ENCODE results near the gene ZNF543. TPM values are rescaled to one million over a fixed set of nuclear protein-coding genes. Genes with fewer than 3 reads are reported as not detected.

ZNF543 gene
- total RNA-seq, 1 experiment from 2014 or later: 10.6 TPM

GRCh38 chr19:57293719-57294118 lies 26.6 kb upstream of the ZNF543 start:
- DNase-seq (ENCODE audit: low spot score): no peak
- peaks cover 47% of the 10 kb centered on the region for H3K9me3 ChIP-seq (ENCODE audit: low read depth, low read length, poor library complexity, severe bottlenecking)
- BruUV-seq (replicated peaks): no TSS peak
- no peaks in the 10 kb centered on the region for H3K4me1 ChIP-seq (ENCODE audit: insufficient read depth, low read length, poor library complexity, severe bottlenecking)
- H3K4me3 ChIP-seq (ENCODE audit: low read depth, low read length, poor library complexity, severe bottlenecking): no peak overlapping the region
- POLR2A ChIA-PET (ENCODE audit: low non-redundant PET): interaction anchor here (0.6 kb wide), 1 partner anchor 47 kb away, joined by 3 read pairs; no protein-coding TSS in a partner anchor
- peaks cover 84% of the 10 kb centered on the region for H3K36me3 ChIP-seq (ENCODE audit: insufficient read depth, low read length, poor library complexity, severe bottlenecking)
- H3K27me3 ChIP-seq (replicated peaks; ENCODE audit: insufficient read depth, low read depth, low read length, poor library complexity): no peaks in the 10 kb centered on the region
- no peak for TF ChIP-seq EZH2 (IDR thresholded peaks at IDR 0.05; ENCODE audit: borderline replicate concordance, low read depth, low read length, poor library complexity, severe bottlenecking)
- no peak for TF ChIP-seq CTCF (conservative IDR thresholded peaks at IDR 0.05; ENCODE audit: low read depth, low read length)
- intact Hi-C loops (cut with micrococcal nuclease; ENCODE audit: unreplicated experiment): no loop called here
- CTCF ChIA-PET: no interaction called here
- H3K27ac ChIP-seq (ENCODE audit: low read depth, low read length, poor library complexity, severe bottlenecking): no peak overlapping the region

- H3K27ac ChIP-seq (ENCODE audit: low read depth, low read length, poor library complexity, severe bottlenecking): peak overlapping the region; percentile 26
- H3K36me3 ChIP-seq (ENCODE audit: insufficient read depth, low read length, poor library complexity, severe bottlenecking): peaks cover 38% of the 10 kb centered on the region
- TF ChIP-seq CTCF (conservative IDR thresholded peaks at IDR 0.05; ENCODE audit: low read depth, low read length) (no peak), EZH2 (IDR thresholded peaks at IDR 0.05; ENCODE audit: borderline replicate concordance, low read depth, low read length, poor library complexity, severe bottlenecking) (no peak)
- no peak overlapping the region for H3K4me3 ChIP-seq (ENCODE audit: low read depth, low read length, poor library complexity, severe bottlenecking)
- ChIA-PET POLR2A (ENCODE audit: low non-redundant PET) (no interaction called here), CTCF (no interaction called here)
- BruUV-seq (replicated peaks): no TSS peak
- peak; percentile 83 for DNase-seq (ENCODE audit: low spot score)
- H3K9me3 ChIP-seq (ENCODE audit: low read depth, low read length, poor library complexity, severe bottlenecking): no peaks in the 10 kb centered on the region
- intact Hi-C loops (cut with micrococcal nuclease; ENCODE audit: unreplicated experiment): no loop called here
- no peaks in the 10 kb centered on the region for H3K27me3 ChIP-seq (replicated peaks; ENCODE audit: insufficient read depth, low read depth, low read length, poor library complexity)
- peaks cover 9% of the 10 kb centered on the region for H3K4me1 ChIP-seq (ENCODE audit: insufficient read depth, low read length, poor library complexity, severe bottlenecking)
Observed at GRCh38 chr19:57302020-57302465, 18.2 kb upstream of the ZNF543 start.

- no peak for DNase-seq (ENCODE audit: low spot score)
- no peaks in the 10 kb centered on the region for H3K27me3 ChIP-seq (replicated peaks; ENCODE audit: insufficient read depth, low read depth, low read length, poor library complexity)
- ChIA-PET POLR2A (ENCODE audit: low non-redundant PET) (no interaction called here), CTCF (no interaction called here)
- no peaks in the 10 kb centered on the region for H3K9me3 ChIP-seq (ENCODE audit: low read depth, low read length, poor library complexity, severe bottlenecking)
- intact Hi-C loops (cut with micrococcal nuclease; ENCODE audit: unreplicated experiment): no loop called here
- peaks cover 34% of the 10 kb centered on the region for H3K36me3 ChIP-seq (ENCODE audit: insufficient read depth, low read length, poor library complexity, severe bottlenecking)
- TF ChIP-seq CTCF (conservative IDR thresholded peaks at IDR 0.05; ENCODE audit: low read depth, low read length): no peak
- no peak for TF ChIP-seq EZH2 (IDR thresholded peaks at IDR 0.05; ENCODE audit: borderline replicate concordance, low read depth, low read length, poor library complexity, severe bottlenecking)
- H3K4me1 ChIP-seq (ENCODE audit: insufficient read depth, low read length, poor library complexity, severe bottlenecking): peaks cover 9% of the 10 kb centered on the region
- BruUV-seq (replicated peaks): no TSS peak
- H3K27ac ChIP-seq (ENCODE audit: low read depth, low read length, poor library complexity, severe bottlenecking): peak overlapping the region; percentile 26
- no peak overlapping the region for H3K4me3 ChIP-seq (ENCODE audit: low read depth, low read length, poor library complexity, severe bottlenecking)
Observed at GRCh38 chr19:57302727-57303401, 17.4 kb upstream of the ZNF543 start.

All from A673 (cell line).